ENCODE data around the gene GIPC2. TPM values are rescaled to one million over a fixed set of nuclear protein-coding genes. Genes with fewer than 3 reads are reported as not detected.
"Not testable (repeated sequence)": the region's sequence is repeated elsewhere in the genome, so short reads cannot be mapped to it uniquely, and the experiment has no call there.

Gene GIPC2
- total RNA-seq (2022) (2.1 and 2.8 TPM in 2 replicates), Bru-seq, nascent RNA (percentile 37 among the genes with signal in this experiment), BruChase-seq, experiment 1, labeled RNA remaining after a 6-hour chase (percentile 36 among the genes with signal in this experiment), BruChase-seq, experiment 2, labeled RNA remaining after a 2-hour chase (percentile 35 among the genes with signal in this experiment)
- long read RNA-seq, partial matches to known transcripts, result 3 of 9 reads
- long read RNA-seq, other reads (novel, unspliced or antisense), result 3 of 9 reads

- no peaks in the 10 kb centered on the region for H3K9me3 Mint-ChIP-seq (ENCODE audit: low read depth, unreplicated experiment)
- H3K4me3 Mint-ChIP-seq (ENCODE audit: low read depth, unreplicated experiment), result peak within 1 kb of the TSS; percentile 77
- H3K36me3 Mint-ChIP-seq (ENCODE audit: insufficient read depth, unreplicated experiment), result peaks cover 19% of the 10 kb centered on the region
- peak; percentile 36 for DNase-seq
- CTCF ChIA-PET, result interaction anchor here (0.9 kb wide), 1 partner anchor 575 kb away, joined by 3 read pairs; no protein-coding TSS in a partner anchor
- TF ChIP-seq, protein P1, sequence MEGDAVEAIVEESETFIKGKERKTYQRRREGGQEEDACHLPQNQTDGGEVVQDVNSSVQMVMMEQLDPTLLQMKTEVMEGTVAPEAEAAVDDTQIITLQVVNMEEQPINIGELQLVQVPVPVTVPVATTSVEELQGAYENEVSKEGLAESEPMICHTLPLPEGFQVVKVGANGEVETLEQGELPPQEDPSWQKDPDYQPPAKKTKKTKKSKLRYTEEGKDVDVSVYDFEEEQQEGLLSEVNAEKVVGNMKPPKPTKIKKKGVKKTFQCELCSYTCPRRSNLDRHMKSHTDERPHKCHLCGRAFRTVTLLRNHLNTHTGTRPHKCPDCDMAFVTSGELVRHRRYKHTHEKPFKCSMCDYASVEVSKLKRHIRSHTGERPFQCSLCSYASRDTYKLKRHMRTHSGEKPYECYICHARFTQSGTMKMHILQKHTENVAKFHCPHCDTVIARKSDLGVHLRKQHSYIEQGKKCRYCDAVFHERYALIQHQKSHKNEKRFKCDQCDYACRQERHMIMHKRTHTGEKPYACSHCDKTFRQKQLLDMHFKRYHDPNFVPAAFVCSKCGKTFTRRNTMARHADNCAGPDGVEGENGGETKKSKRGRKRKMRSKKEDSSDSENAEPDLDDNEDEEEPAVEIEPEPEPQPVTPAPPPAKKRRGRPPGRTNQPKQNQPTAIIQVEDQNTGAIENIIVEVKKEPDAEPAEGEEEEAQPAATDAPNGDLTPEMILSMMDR (IDR thresholded peaks at IDR 0.05; ENCODE audit: unreplicated experiment), result no peak
- no TSS peak for BruUV-seq (replicated peaks)
- H3K27ac Mint-ChIP-seq (ENCODE audit: unreplicated experiment), result peak within 1 kb of the TSS; percentile 17
- H3K4me1 Mint-ChIP-seq (ENCODE audit: low read depth, unreplicated experiment), result peaks cover 11% of the 10 kb centered on the region
- intact Hi-C loops (cut with micrococcal nuclease; ENCODE audit: unreplicated experiment), result loop anchor here (2.0 to 5.0 kb wide), 2 partner anchors 69 kb away; partner anchors contain the start of gene FUBP1
- peaks cover 33% of the 10 kb centered on the region for H3K27me3 Mint-ChIP-seq (ENCODE audit: unreplicated experiment)
These were observed at the start of gene GIPC2 for GRCh38 chr1:78045926-78046778. Gene GIPC2, plus strand, starts transcription at chr1:78045966. Its CDS starts 129 bp downstream, at chr1:78046095.

DNA sequence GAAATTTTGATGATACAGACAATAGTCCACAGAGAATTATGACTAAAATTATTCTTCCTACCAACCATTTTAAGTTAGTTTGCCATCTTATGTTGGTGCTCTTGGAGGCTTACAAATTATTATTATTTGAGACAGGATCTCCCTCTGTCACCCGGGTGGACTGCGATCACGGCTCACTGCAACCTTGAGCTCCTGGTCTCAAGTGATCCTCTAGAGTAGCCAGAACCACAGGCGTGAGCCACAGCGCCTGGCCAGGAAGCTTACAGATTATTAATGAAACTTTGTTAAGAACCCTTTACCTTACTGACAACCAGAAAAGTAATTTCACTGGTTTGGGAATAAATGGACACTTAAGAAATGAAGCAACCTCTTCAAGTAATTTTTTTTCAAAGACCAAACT is 49.0 kb upstream of the GIPC2 start:
- Mint-ChIP-seq H3K27ac (ENCODE audit: unreplicated experiment) (no peak overlapping the region), H3K9me3 (ENCODE audit: low read depth, unreplicated experiment) (no peaks in the 10 kb centered on the region), H3K4me3 (ENCODE audit: low read depth, unreplicated experiment) (no peak overlapping the region), H3K27me3 (ENCODE audit: unreplicated experiment) (no peaks in the 10 kb centered on the region), H3K4me1 (ENCODE audit: low read depth, unreplicated experiment) (no peaks in the 10 kb centered on the region), H3K36me3 (ENCODE audit: insufficient read depth, unreplicated experiment) (peaks cover 14% of the 10 kb centered on the region)
- no TSS peak for BruUV-seq (replicated peaks)
- TF ChIP-seq, protein P1 (IDR thresholded peaks at IDR 0.05; ENCODE audit: unreplicated experiment), result no peak
- intact Hi-C loops (cut with micrococcal nuclease; ENCODE audit: unreplicated experiment), result no loop called here
- DNase-seq, result no peak
- CTCF ChIA-PET, result no interaction called here

GRCh38 chr1:78000536-78000935 is 45.2 kb upstream of the GIPC2 start:
- intact Hi-C loops (cut with micrococcal nuclease; ENCODE audit: unreplicated experiment); H3K4me3 Mint-ChIP-seq (ENCODE audit: low read depth, unreplicated experiment); H3K9me3 Mint-ChIP-seq (ENCODE audit: low read depth, unreplicated experiment); CTCF ChIA-PET; H3K4me1 Mint-ChIP-seq (ENCODE audit: low read depth, unreplicated experiment); DNase-seq; BruUV-seq (replicated peaks); H3K27ac Mint-ChIP-seq (ENCODE audit: unreplicated experiment); H3K27me3 Mint-ChIP-seq (ENCODE audit: unreplicated experiment): not testable (repeated sequence)
- peaks cover 24% of the 10 kb centered on the region for H3K36me3 Mint-ChIP-seq (ENCODE audit: insufficient read depth, unreplicated experiment)

DNA sequence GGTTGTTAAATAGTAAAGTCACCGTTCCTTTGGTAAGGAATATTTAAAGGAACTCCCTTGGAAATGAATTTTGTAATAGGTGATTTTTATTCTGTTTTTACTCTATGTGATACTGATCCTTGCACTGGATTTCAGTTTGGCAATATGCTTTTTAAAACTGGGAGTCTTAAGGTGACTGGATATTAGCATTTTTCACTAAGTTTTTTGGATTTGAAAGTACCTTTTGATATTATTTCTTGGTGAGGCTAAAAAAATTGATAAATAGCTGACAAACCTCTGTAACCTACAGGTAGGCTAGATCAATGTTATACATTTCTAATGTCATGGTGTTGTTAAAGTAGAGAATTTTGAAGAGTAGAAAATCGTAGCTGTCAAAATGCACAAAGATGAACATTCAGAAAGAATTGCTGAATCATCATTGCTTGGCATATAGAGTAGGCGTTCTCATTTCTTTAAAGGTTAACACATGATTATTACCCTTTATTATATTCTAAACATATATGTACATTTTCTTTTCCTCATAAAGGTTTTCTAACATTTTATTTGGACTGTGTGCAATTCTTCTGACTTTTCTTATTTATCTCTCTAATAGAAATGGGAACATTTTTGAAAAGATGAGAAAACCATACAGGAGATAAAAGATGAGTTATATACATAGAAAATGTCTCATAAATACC is 42.6 kb upstream of the GIPC2 start:
- no peaks in the 10 kb centered on the region for H3K27me3 Mint-ChIP-seq (ENCODE audit: unreplicated experiment)

More for the DNA sequence above, 42.6 kb upstream of the GIPC2 start:
- H3K4me3 Mint-ChIP-seq (ENCODE audit: low read depth, unreplicated experiment), result no peak overlapping the region
- BruUV-seq (replicated peaks), result no TSS peak
- CTCF ChIA-PET, result interaction anchor here (0.7 kb wide), 1 partner anchor 111 kb away, joined by 3 read pairs; no protein-coding TSS in a partner anchor
- peaks cover 8% of the 10 kb centered on the region for H3K4me1 Mint-ChIP-seq (ENCODE audit: low read depth, unreplicated experiment)
- DNase-seq, result no peak
- intact Hi-C loops (cut with micrococcal nuclease; ENCODE audit: unreplicated experiment), result no loop called here
- TF ChIP-seq, protein P1 (IDR thresholded peaks at IDR 0.05; ENCODE audit: unreplicated experiment), result no peak
- H3K9me3 Mint-ChIP-seq (ENCODE audit: low read depth, unreplicated experiment), result no peaks in the 10 kb centered on the region
- peaks cover 16% of the 10 kb centered on the region for H3K36me3 Mint-ChIP-seq (ENCODE audit: insufficient read depth, unreplicated experiment)
- no peak overlapping the region for H3K27ac Mint-ChIP-seq (ENCODE audit: unreplicated experiment)

Data from Calu3 (cell line).